Activated CD4-positive, CD25-positive, alpha-beta regulatory T cell treated with anti-CD3 and anti-CD28 coated beads, Interleukin-2, amount 50 U/mL, for 24 hours (primary cell): Measurements from ENCODE around the gene TRAK1.
"Not testable (repeated sequence)": the region's sequence is repeated elsewhere in the genome, so short reads cannot be mapped to it uniquely, and the experiment has no call there.

Source experiments
- ATAC-seq, 2 donors: fragments of 150-1000 bp; cut with Tn5 transposase; one replicate each; pipeline ENCODE4 v1.10.0; 2021; ENCODE audit warnings: mild to moderate bottlenecking in 1 of 2, moderate library complexity in 1 of 2

Gene TRAK1

DNA sequence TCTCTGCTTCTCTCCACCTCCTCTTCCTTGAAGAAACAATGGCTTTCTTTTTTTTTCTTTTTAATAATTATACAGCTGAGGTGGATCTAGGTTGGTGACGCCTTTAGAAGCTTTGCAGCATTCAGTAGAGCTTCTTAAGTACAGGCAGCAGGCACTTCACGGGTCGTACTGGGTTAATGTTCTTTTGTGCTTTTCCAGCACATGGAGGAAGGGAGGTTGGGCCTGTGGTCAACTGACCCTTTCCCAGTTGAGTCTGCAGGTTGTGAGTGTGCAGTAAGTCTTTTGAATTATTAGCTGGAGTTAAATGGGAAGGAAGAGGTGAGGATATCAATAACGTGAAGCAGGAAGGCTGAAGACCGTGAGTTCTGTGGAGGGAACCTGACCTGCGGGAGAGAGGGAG is 7.0 kb downstream of the TRAK1 start:
- no peak for ATAC-seq

DNA sequence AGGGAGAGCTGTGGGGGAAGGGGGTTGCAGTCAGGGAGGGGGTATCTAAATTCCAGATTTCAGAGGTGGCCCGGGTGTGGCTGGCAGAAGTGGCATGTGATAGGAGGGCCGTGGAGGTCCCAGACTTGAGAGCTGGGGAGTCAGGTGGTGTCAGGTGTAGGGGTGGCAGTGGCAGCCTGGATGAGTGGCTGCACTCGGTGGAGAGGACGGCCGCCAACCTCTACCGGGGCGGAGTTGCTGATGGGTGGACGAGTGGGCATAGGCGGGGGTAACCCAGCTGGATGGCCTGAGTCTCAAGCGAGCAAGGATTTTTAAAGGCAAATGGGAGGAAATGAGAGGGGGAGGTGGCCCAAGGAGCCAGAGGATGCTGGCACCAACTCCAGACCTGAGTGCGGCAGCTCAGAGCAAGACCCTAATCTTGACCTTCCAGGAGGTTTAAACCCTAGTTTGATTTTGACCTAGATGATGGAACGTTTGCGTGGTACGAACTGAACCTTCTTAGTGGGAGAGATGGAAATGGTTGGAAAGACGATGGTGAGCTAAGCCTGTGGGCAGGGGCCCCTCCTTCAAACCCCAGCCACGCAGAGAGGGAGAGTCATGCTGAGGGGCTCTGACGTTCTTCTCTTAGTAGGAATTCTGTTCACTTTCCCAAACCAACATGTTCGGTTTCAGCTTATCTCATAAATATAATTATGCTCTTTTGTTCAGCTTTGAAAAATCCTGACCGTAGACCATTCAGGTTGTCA is 8.0 kb downstream of the TRAK1 start:
- ATAC-seq = no peak

DNA sequence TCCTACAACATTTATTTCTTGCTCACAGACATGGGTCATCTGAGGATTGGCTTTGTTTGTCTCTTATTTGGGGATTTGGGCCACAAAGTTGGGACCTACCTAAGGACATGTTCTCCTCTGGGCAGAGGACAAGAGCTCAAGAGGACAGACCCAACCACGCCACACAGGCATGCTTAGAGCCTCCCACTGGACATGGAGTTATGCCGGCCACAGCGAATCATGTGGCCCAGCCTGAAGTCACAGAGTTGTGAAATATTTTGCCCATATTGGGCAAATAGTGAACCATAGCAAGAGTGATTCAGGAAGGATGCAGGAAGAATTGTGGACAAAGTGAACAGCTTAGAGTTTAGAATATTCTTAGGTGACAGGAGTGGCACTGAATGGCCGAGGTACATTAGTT is 9.9 kb downstream of the TRAK1 start:
- no peak for ATAC-seq

DNA sequence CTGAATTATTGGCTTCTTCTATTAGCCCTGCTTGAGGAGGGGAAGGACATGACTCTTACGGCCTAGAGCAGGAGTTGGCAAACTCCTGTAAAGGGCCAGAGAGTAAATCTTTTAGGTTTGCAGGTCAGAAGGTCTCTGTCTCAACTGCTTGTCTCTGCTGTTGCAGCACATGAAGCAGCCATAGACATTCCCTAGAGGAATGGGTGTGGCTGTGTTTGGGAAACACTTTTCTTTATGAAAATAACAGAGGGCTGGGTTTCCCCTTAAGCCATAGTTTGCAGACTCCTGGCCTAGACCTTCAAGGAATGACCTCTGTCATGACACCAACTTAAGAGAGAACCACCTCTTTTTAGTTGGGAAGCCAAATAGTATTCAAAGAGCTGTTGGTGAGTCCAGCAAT is 10.3 kb downstream of the TRAK1 start:
- ATAC-seq = no peak

DNA sequence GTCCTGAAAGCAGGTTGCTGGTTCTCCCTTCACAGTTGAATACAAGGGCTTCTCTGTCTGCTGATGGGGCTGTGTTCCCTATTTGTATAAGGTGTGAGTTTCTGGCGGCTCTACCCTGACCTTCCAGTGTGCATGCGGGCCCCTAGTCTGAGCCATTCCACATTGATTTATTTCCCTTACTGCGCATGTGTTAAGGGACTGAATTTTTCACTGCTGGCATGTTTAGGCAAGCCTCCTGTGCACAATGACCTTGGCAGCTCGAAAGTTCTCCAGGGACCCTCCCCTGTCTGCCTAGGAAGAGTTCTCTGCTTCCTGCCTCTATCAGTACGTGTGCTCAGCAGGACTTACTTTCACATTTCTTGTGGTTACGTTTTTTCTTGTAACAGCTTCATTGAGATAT is 11.4 kb downstream of the TRAK1 start:
- no peak for ATAC-seq

DNA sequence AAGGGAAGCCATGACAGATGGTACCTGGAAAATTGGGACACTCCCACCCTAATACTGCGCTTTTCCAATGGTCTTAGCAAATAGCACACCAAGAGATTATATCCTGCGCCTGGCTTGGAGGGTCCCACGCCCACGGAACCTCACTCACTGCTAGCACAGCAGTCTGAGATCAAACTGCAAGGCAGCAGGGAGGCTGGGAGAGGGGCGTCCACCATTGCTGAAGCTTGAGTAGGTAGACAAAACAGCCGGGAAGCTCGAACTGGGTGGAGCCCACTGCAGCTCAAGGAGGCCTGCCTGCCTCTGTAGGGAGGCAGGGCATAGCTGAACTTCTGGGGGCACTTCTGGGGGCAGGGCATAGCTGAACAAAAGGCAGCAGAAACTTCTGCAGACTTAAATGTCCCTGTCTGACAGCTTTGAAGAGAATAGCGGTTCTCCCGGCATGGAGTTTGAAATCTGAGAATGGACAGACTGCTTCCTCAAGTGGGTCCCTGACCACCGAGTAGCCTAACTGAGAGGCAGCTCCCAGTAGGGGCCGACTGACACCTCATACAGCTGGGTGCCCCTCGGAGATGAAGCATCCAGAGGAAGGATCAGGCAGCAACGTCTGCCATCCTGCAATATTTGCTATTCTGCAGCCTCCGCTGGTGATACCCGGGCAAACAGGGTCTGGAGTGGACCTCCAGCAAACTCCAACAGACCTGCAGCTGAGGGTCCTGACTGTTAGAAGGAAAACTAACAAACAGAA is 12.9 kb downstream of the TRAK1 start:
- not testable (repeated sequence) for ATAC-seq

DNA sequence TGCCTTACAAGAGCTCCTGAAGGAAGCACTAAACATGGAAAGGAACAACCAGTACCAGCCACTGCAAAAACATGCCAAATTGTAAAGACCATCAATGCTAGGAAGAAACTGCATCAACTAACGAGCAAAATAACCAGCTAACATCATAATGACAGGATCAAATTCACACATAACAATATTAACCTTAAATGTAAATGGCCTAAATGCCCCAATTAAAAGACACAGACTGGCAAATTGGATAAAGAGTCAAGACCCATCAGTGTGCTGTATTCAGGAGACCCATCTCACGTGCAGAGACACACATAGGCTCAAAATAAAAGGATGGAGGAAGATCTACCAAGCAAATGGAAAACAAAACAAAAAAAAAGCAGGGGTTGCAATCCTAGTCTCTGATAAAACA is 14.8 kb downstream of the TRAK1 start:
- ATAC-seq = not testable (repeated sequence)

DNA sequence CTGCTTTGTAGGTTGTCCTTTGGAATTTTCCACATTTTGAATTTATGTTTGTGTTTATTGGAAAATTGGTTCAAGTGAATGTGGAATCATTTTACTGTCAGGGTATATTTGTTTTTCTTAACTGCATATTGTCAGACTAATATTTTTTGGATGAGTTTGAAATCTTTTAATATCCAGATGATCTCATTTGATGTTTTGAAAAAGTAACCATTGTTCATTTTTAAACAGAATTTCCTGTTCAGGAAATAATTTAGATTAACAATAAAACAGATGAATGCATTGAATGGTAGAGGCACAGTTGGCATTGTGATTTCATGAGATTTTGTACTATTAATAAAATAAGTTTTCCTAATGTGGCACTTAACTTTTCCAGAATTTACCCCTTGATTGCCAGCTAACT is 15.5 kb downstream of the TRAK1 start:
- ATAC-seq = no peak

DNA sequence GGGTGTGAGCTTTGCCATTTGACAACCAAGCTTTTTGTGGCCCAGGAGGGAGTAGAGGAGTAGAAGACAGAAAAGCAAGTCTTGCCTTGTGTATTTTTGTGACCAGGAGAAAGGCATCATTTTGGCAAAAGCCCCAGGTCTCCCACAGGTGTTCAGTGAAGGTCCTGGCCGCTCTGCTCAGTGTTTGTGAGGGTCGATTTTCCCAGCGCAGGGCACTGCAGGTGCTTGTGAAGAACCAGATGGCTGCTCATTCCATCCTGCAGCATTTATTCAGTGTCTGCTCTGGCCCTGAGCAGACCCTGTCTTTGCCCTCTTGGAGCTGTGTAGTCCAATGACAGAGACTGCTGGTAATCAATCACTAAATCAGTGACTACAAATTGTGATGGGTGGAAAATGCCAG is 19.5 kb downstream of the TRAK1 start:
- ATAC-seq = no peak

DNA sequence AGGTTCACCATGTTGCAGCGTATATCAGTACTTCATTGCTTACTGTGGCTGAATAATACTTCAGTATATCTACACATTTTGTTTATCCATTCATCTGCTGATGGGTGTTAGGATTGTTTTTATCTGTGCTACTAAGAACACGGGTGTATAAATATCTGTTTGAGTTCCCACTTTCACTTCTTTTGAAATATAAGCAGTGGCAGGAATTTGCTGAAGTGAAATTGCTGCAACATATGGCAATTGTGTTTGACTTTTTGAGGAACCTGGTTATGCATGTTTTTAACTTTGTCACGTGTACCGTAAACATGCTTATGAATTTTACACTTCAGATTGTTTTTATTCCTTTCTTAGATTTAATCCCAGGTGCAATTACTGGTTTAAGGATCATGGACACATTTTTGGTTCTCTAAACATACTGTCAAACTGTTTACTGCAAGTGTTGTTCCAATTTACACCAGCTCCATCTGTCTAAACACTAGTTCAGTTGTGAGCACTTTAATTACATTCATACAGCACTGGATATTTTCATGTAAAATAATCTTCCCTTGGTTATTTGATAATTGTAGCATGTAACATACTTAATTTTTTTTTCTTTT is 23.1 kb downstream of the TRAK1 start:
- no peak for ATAC-seq

DNA sequence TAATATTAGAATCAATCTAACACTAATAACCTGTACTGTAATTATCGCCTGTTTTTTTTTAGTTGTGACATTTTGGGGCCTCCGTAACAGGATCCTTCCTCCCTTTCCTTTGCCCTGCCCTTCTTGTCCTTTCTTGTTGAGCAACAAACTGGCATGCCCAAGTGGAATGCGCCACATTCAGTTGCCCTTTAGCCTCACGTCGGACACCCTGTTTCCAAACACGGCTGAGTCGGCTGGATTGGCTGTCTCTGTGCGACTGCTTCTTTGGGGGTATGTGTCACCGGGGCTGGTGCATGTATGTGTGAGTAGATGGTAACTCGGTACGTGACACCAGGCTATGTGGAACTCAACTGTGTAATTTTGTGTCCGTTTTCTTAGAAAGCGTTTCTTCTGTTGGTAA is 24.1 kb downstream of the TRAK1 start:
- ATAC-seq = no peak

DNA sequence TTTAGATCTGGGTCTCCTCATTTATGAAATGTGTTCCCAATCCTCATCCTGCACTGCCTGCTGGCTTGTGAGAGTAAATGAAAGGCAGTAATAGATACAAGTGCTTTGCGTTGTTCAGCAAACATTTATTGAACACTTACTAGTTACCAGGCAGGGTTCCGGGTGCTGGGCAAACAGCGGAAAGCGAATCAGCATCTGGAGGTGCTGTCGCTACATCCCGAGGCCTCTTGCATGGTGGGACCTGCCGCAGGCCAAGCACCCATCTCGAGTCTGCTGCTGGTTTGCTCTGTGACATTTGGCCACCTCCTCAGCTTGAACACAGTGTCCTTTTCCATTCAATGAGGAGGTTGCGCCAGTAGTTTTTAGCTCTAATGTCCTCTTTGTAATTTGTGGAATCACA is 24.8 kb downstream of the TRAK1 start:
- no peak for ATAC-seq

DNA sequence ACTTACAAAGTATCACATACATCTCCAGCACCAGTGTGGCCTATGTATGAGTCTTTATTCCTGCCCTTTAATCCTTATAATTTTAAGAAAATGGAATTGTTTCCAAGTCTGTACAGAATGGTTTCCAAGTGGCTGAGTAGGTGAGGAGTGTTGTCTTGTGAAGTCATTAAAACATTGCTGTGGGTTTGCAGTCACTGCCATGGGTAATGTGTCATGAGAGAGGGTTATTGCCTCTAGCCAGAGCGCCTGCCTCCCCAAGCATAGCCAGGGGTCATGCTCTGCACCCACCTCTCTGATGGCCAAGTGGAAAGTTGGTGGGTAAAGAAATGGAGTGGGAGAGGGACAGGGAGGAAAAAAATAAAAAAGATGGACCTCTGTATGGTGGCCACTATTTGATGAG is 25.3 kb downstream of the TRAK1 start:
- ATAC-seq = no peak

DNA sequence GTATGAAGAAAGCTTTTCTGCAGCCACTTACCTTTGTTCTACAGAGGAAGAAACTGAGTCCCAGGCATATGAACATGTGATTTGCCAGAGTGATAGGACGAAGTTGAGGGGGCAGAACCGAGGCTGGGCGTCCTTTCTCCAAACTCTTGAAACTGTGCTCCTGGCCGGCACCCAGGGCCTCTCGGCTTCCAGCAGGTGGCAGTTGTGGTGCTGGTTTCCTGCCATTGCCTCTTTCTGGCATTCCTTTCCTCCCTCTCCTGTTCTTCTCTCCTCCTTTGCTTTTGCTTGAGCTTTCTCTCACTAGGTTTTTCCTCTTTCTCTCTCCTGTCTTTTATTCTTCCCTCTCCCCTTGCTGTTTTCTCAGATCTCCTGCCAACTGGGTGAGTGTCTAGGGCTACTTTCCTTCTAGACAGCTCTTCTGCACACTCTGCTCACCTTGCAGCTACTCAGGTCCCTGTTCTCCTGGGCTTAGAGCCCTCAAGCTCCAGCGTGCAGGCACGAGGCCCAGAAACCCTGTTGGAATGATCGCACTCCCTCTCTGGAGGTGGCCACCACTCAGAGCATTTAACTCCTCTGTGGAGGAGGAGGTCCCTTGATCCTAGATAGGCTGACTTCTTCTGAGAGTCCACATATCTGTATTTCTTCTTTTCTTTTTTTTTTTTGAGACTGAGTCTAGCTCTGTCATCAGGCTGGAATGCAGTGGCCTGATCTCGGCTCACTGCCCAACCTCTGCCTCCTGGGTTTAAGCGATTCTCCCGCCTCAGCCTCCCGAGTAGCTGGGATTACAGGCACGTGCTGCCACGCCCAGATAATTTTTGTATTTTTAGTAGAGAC is 26.2 kb downstream of the TRAK1 start:
- no peak for ATAC-seq

DNA sequence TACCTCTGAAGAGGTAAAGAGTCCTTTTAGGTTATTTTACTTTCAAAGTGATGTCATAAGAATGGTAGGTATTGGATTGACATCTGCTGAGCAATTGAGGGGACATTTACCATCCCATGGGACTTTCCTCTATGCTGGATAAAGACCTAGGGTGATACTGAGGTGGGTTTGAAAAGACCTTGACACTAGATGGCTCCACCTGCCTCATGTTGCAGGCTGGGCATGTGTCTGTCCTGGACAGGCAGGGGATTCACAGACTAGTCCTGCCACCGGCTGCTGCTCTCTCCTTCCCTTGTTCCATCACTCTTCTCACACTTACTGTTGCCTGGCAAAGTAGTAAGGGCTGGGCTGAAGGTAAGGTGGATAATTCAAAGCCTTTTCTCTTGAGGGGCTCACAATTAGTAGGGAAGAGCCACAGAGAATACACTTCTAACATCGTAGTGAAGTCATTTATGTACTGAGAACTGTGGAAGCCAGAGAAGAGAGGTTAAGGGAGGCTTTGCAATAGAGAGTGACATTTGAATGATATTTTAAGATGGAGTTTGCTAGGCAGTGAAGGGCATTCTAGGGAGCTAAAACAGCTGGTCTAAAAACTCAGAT is 27.7 kb downstream of the TRAK1 start:
- ATAC-seq = peak in 1 of 2 donors; percentile 51

DNA sequence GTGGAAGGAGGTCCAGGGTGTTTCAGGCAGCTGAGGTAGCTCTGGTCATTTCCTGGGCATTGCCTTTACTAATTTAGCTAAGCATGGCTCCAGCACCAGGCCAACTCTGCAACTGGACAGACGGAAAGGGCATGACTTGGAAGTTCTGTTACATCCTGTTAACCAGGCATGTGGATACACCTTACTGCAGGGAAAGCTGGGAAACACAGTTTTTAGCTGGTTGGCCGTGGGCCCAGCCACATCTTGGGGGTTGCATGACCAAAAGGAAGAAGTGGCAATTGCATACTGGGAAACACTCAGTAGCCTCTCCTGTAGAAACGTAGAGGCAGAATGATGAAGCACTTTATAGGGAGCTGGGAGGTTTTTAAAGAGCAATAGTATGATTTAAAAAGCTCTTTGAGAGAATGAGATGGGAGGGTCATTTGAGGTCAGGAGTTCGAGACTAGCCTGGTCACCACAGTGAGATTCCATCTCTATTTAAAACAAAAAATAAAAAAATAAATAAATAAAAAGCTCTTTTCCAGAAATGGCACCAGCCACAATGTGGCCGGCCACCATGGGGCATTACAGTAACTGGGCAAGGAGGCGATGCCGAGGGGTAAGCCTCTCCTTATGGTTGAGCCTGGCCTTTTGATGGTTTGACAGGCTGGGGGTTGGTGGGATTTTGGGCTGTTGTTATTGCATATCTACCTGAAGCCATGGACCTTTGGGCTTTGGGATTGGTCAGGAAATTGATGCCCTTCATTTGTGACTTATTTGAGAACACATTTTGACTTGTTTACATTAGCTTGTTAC is 28.6 kb downstream of the TRAK1 start:
- no peak for ATAC-seq

DNA sequence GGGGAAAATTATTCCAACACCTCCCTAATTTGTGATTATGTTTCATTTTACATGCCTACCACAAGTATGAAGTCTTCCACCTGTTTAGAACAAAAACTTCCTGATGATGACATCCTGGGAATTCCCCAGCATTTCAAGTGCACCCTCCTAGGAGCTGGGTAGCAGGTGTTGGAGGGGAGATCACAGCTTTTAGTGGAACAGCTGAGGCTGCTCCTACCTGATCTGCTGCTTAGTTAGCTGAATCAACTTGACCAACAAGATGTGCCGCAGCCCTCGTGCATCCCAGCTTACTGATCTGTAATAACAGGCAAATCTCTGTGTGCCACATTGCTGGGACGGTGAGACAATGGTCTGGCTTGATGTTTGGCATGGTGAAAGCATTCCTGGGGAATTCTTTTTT is 29.7 kb downstream of the TRAK1 start:
- ATAC-seq = no peak

DNA sequence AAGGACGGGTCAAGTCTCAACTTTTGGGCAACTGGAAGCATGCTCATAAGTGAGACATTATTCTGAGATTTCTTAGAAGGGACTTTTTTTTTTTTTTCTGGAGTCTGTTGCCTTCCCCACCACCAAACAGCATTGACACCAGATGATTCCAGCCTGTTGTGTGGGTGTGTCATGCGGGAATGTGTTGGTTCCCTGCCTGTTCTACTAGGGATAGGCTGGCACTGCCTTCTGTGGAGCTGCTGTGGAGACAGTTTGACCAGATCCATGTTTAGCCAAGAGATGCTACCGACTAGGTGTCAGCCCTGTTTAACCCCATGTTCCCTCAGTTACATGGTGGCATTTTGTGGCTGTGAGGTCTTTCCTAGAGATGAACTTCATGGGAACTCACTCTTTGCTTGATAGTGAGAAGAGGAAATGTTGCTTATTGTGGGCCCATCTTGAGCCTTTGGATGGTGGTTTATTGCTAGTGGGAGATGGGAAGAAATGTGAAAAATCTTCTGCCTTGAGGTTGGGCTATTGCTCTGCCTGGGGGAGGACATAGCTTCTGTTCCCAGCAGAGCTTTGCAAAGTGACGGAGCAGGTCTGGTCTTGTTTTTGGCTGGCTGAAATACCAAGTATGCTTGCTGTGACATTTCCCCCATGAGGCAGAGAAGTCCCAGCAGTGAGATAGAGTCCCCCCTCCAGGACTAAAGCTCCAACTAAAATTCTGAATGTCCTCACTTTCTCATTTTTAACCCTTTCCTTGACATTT is 31.3 kb downstream of the TRAK1 start:
- ATAC-seq = no peak

DNA sequence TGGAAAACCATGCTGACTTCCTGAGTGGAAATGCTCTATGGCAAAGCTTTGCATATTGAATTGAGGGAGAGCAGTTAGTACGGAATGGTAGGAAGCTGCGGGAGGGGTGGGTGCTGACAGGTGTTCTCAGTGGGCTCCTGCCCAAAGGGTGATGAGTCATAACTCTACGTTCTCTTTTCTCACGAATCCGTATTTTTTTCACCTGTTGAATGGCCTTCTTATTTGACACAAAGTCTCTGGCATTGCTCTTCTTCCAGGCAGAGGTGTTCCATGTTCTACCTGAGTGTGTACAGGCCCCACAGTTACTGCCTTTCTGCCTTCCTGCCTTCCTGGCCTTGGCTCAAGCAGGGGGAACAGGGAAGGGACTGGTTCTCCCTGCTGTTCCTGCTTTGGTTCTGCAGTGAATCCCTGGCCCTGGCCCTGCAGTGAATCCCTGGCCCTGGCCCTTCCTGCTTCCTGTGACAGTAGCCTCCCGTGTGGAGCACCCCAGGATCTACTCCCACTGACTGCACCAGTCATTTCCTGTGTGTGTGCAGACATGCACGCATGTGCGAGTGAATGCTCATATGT is 31.9 kb downstream of the TRAK1 start:
- ATAC-seq = no peak

DNA sequence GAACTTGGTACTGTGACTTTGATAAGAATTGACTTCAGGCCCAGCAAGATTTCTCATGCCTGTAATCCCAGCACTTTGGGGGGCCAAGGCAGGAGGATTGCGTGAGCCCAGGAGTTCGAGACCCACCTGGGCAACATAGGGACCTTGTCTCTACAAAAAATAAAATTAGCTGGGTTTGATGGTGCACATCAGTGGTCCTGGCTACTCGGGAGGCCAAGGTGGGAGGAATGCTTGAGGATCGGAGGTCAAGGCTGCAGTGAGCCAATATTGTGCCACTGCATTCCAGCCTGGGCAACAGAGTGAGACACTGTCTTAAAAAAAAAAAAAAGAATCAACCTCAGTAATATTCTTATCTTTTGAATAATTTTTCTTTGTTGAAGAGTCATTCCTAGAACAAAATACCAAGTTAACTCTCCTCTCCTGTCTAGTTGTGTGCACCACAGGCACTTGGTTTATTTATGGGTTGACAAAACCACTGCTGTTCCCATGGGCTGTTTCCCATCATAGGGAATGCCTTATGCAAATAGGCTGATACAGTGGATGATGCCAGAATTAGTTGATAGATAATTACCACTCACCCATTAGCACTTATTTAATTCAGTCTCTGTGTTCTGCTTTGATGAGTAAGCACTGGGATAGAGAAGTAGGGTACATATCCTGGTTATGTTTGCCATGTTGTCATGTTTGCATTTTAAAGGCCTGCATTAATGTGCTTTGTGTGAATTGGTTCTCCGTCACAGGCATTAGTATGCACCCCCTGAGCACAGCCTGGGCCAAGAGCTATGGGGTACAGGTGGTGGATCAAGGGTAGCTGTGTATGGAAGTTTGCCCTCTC is 32.9 kb downstream of the TRAK1 start:
- no peak for ATAC-seq
